NCI-H2081 treated with DMSO at 0.1 percent for 48 hours (cell line): ENCODE results near the gene SRP14.
"Not testable (repeated sequence)": the region's sequence is repeated elsewhere in the genome, so short reads cannot be mapped to it uniquely, and the experiment has no call there.

Source experiments
- DNase-seq: peaks from one replicate; lab custom pipeline; 2025; lab: John Stamatoyannopoulos, UW

The SRP14 gene, protein sequence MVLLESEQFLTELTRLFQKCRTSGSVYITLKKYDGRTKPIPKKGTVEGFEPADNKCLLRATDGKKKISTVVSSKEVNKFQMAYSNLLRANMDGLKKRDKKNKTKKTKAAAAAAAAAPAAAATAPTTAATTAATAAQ

DNA sequence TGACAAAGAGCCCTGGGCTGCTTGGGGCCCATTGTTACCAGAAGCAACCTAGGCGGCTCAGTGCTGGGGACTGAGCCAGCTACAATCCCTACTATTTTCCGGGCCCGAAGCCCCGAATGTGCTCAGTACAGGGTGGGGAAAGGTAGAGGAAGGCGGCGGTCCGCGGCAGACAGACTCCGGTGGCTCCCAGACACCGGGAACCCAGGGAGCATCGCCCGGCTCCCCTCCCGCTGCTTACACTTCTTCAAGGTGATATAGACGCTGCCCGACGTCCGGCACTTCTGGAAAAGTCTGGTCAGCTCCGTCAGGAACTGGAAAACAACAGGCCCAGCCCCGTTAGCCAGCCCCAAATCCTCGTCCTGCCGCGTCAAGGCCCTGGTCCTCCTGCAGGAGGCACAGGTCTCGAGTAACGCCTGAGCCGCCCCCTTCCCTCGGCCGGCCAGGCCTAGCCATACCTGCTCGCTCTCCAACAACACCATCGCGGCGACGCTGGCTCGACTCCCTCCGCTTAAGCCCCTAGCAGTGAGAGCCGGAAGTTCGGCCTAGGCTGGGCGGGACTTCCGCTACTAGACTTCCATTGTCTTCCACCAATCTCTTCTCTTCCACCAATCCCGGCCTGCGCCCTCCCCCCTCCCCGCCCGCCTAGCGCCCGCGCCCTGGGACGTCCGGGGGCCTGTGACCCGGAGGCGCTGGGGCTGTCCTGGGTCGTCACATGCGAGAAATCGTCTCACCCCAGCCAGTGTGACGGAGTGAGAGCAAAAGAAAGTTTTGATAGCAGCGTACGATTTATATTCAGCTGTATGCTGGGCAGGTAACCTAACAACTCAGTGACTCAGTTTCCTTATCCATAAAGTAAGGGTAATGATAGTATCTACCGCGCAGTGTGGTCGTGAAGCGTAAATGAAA lies at the start of gene SRP14:
Gene SRP14 (minus strand): TSS at position 544 of the 906 bp plus-strand sequence. CDS start 65 bp downstream, at position 479.
- peak; percentile 57 for DNase-seq

DNA sequence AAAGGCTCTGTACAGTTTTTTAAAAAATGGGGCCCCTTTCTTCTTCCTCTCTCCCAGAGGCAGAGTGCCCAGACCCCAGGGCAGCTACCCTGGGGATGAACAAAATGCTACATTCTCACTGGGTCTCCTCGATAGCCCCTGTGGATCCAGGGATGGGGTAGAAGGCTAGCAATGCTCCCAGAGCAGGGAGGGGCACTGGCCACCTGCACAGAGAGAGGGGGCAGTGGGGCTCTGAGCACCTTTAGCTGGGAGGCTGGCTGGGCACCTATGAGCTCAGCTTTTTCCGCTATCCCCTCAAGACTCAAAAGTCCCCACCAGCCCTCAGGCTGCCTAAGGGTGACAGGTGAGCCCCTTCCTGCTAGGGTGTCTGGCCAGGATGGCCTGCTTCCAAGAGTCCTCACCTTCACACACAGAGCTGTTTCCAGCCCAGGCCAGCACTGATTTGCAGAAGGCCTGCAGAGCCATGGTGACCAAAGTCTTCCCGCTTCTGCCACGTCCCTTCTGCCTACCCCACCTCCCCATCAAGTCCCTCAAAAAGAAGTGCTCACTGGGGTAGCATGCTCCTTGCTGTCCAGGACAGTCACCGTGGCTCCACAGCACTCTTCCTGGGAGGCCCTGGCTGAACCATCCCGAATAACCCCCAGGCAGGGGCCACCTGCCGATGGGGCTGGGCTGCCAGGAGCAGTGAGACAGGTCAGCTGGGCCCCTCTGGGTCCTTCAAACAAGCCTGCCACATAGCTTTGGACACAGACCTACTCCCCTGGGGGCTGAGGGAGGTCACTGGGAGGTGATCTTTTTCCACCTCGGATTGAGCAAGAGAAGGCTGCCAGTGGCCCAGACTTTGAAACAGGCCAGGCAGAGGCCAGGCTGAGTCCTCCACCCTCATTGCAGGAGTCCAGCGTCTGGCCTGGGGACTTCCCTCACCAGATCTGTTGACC lies 49.3 kb upstream of the SRP14 start:
- no peak for DNase-seq

DNA sequence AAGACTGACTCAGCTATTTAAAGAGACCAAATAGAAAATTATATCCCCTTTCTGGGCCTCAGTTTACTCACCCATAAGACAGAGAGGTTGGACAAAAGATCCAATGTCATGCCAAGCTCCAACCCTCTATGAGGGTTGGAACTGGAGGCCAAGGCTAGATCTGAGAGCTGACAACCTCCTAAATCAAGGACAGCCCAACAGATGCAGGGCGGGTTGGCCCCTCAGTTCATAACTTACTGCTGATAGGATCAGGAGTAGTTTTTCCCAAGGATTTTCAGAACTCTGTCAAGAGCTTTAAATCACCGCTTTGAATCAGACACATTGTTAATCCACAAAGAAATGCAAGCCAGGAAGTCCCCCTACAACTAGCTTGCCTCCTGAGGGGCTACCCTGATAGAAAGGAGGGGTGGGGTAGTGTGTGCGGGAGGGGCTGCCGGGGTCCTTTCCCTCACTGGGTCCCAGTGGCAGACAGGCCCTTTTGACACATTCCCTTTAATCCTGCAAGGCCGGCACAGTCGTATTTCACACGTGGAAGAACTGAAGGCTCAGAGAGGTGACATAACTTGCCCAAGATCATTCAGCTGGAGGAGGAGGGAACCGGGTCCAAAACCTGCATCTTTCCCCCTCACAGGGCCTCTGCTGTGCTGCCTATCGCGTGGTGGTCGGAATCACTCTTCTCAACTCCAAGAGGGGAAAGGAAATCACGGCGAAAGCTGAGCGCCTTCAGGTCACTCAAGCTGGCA lies 48.3 kb upstream of the SRP14 start:
- DNase-seq = no peak

DNA sequence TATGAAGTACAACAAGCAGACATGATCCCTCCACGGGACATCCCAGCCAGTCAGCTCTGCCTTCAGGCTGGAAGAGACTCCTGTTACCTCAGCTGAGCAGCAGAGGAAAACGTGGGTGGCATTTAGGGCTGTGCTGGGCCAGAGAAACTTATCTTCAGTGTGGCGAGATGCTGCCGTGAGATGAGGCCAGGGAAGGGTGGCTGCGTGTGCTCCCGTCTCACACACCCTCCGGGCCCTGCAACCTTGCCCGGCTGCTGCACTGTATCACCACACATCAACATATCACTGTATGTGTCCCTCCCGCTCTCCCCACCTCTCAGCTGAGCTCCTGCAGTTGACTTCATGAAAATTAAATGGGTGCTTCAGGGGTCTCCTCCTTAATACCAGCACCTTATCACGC lies 46.3 kb upstream of the SRP14 start:
- no peak for DNase-seq

- no peak for DNase-seq
Measured at GRCh38 chr15:40084650-40085049, 45.7 kb upstream of the SRP14 start.

GRCh38 chr15:40082195-40082883 lies 43.4 kb upstream of the SRP14 start:
- DNase-seq = no peak

- no peak for DNase-seq
Measured at GRCh38 chr15:40081691-40082194, 42.8 kb upstream of the SRP14 start.

GRCh38 chr15:40080847-40081246 lies 41.9 kb upstream of the SRP14 start:
- no peak for DNase-seq

- DNase-seq = no peak
Measured at GRCh38 chr15:40080104-40080503, 41.1 kb upstream of the SRP14 start.

DNA sequence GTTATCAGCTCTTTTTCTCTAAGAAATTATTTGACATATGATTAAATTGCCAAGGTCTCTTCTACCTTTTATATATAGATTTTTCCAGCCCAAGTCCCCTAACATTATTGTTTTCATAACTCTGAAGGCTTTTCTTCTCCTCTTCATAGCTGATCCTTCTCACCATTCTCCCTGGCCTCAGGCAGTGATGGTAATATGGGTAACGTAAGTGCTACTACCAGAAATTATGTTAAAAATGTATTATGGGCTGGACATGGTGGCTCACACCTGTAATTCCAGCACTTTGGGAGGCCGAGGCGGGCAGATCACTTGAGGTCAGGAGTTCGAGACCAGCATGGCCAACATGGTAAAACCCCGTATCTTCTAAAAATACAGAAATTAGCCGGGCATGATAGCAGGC lies 40.5 kb upstream of the SRP14 start:
- DNase-seq = no peak

- no peak for DNase-seq
Measured at GRCh38 chr15:40075298-40076044, 36.5 kb upstream of the SRP14 start.

DNA sequence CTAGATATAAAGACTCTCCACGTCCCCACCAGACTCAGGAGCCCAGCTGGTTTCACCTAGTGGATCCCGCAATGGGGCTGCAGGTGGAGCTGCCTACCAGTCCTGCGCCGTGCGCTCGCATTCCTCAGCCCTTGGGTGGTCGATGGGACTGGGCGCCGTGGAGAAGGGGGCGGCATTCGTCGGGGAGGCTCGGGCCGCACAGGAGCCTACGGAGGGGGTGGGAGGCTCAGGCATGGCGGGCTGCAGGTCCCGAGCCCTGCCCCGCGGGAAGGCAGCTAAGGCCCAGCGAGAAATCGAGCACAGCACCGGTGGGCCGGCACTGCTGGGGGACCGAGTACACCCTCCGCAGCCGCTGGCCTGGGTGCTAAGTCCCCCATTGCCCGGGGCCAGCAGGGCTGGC lies 35.7 kb upstream of the SRP14 start:
- DNase-seq = not testable (repeated sequence)

GRCh38 chr15:40073716-40074490 lies 34.9 kb upstream of the SRP14 start:
- not testable (repeated sequence) for DNase-seq

- DNase-seq = no peak
Measured at GRCh38 chr15:40072216-40072990, 33.4 kb upstream of the SRP14 start.

DNA sequence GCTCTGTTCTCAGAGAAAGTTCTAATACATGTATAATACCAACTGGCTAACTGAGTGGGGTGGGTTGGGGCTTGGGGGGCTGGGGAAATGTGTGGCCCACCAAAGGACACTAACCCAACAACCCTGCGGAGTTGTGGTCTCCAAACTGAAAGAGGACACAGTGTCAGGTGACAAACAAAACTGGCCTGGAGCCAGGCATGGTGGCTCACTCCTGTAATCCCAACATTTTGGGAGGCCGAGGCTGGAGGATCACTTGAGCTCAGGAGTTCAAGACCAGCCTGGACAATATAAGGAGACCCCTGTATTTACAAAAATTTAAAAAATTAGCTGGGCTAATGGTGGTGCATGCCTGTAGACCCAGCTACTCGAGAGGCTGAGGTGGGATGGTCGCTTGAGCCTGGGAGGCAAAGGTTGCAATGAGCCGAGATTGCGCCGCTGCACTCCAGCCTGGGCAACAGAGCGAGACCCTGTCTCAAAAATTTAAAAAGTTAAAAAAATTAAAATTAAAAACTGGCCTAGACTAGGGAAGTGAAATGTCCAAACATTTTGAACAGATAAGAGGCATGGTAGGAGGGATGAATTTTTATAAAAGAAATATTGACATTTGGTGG lies 31.7 kb upstream of the SRP14 start:
- no peak for DNase-seq

GRCh38 chr15:40070166-40070557 lies 31.2 kb upstream of the SRP14 start:
- no peak for DNase-seq

DNA sequence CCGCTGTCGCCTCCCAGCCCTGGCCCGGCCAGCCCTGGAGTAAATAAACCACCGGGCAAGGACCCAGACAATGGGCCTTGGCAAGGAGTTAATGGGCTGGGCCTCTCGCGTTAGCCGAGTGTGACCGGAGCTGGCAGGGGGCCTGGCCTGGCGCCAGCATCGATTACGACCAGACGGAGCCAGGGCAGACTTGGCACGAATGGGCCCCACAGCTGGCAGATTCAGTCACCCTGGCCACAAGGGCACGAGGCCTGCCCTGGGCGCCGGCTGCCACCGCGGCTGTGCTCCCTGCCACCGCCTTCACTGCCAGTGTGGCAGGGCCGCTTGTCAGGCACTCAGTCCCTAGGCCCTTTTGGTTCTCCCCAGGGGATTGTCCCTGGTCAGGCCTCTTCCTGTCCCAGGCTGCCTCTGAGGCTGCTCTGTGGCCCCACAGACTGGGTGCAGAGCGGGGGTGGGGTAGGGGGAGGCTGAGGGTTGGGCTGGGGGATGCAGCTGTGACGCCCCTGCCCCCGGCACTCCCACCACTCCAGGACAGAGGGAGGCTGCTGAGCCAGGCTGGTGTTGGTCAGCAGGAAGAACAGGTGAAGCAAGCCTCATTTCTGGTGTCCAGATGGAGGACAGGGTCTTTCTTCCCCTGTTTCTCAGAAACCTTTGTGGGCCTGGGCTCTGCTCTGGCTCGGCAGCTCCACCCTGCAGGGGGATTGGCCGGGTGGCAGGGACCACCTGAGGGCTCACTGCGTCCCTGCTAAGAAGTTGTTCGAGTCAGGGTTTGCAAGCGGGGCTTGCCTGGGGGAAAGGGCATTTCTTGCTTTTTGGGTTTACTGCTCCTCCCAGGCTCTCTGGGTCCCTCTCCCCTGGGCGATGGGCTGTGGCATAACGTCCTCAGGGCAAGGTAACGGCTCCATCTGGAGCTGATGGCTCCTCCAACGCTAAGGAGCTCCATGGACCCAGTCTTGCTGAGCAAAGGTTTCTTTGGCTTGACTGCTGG lies 30.5 kb upstream of the SRP14 start:
- peak; percentile 95 for DNase-seq
